ENCODE measurements around the gene ENTPD2.

DNA sequence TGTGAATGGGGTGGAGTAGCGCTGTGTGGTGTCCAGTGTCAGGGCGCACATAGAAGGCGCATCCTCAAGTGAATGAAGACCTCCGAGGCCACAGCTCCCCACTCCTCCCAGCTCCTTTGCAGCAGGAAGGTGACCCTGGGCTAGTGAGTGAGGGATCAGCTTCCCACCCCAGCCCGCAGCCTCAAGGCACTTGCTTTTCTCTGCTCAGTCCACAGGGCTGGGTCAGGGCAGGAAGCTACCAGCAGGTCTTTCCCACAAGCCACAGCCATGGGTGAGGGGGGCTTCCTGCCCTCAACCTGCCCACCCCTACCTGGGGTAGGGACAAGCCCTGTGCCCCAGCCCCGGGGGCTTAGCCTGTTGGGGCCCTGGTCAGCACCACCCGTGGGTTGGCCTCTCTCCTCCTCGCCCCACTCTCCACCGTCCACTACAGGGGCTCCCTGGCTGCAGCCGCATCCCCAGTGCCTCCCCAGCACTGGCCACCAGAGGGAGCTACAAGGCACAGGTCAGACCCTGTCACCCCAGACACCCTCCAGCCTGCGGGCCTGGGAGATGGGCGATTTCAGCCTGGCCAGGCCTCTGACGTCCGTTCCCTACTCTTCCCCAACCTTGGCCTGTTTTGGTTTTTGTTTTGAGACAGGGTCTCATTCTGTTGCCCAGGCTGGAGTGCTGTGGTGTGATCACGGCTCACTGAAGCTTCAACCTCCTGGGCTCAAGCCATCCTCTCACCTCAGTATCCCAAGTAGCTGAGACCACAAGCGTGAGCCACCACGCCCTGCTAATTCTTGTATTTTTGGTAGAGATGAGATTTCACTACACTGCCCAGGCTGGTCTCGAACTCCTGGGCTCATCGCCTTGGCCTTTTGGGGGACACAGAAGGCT lies 24.6 kb downstream of the ENTPD2 start:
- TF ChIP-seq, protein P1, sequence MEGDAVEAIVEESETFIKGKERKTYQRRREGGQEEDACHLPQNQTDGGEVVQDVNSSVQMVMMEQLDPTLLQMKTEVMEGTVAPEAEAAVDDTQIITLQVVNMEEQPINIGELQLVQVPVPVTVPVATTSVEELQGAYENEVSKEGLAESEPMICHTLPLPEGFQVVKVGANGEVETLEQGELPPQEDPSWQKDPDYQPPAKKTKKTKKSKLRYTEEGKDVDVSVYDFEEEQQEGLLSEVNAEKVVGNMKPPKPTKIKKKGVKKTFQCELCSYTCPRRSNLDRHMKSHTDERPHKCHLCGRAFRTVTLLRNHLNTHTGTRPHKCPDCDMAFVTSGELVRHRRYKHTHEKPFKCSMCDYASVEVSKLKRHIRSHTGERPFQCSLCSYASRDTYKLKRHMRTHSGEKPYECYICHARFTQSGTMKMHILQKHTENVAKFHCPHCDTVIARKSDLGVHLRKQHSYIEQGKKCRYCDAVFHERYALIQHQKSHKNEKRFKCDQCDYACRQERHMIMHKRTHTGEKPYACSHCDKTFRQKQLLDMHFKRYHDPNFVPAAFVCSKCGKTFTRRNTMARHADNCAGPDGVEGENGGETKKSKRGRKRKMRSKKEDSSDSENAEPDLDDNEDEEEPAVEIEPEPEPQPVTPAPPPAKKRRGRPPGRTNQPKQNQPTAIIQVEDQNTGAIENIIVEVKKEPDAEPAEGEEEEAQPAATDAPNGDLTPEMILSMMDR (IDR thresholded peaks at IDR 0.05 in 4 of 5, conservative IDR thresholded peaks at IDR 0.05 in 1 of 5), result peak; percentile 64 to 91 (median 87)
- TF ChIP-seq POLR2A (IDR thresholded peaks at IDR 0.05), result no peak
